Heart right ventricle (tissue), 16 donors: Measurements from ENCODE around the gene AURKAIP1. TPM values are rescaled to one million over a fixed set of nuclear protein-coding genes. Genes with fewer than 3 reads are reported as not detected.
A peak's percentile ranks its signal among the peaks of the same experiment; 100 is the strongest.

Source experiments
- ATAC-seq, 8 donors: fragments of 200-7000 bp; cut with Tn5 transposase; one replicate each; pipeline ENCODE4 v1.9.1; 2020; ENCODE audit warnings: mild to moderate bottlenecking in 8 of 8, moderate library complexity in 8 of 8, moderate number of reproducible peaks in 1 of 8
- DNase-seq, 2 donors: peaks; one replicate each; pipeline ENCODE4 v3.0.0-alpha.2; 2020
- H3K27ac ChIP-seq, 10 donors: fragments of 200-600 bp; sonication (generic) in 2 of 10; one replicate each; pipeline versions ENCODE4 v1.5.0 to v1.8.0; 2020 to 2022; ENCODE audit warnings: mild to moderate bottlenecking in 3 of 10
- H3K27me3 ChIP-seq, 7 donors: fragments of 200-600 bp; one replicate each; pipeline ENCODE4 v1.8.0; 2021 to 2022; ENCODE audit warnings: mild to moderate bottlenecking in 2 of 7
- H3K36me3 ChIP-seq, 9 donors: fragments of 200-600 bp; sonication (generic) in 1 of 9; one replicate each; pipeline versions ENCODE4 v1.5.0 to v1.8.0; 2020 to 2022; ENCODE audit warnings: mild to moderate bottlenecking in 2 of 9
- H3K4me1 ChIP-seq, 9 donors: fragments of 200-600 bp; sonication (generic) in 1 of 9; one replicate each; pipeline versions ENCODE4 v1.5.0 to v1.8.0; 2020 to 2022; ENCODE audit warnings: mild to moderate bottlenecking in 4 of 9
- H3K4me3 ChIP-seq, 10 donors: fragments of 200-600 bp; sonication (generic) in 2 of 10; one replicate each; pipeline versions ENCODE4 v1.5.0 to v1.8.0; 2020 to 2022; ENCODE audit warnings: mild to moderate bottlenecking in 7 of 10, moderate library complexity in 2 of 10
- H3K9me3 ChIP-seq, 11 donors: fragments of 200-600 bp in 10 of 11; sonication (generic) in 2 of 11; one replicate each; pipeline versions ENCODE4 v1.5.0 to v1.8.0; 2013 to 2022; ENCODE audit warnings: mild to moderate bottlenecking in 2 of 11, control low read depth in 1 of 11, moderate library complexity in 1 of 11
- WGBS, 2 donors: extraction: QIAGEN DNeasy Blood & Tissue Kit; methylation state at CpG; one replicate each; pipeline ENCODE4 v1.1.7; 2013; ENCODE audit warnings: inconsistent platforms in 1 of 2; 5-methylcytosine and 5-hydroxymethylcytosine counted together
- intact Hi-C, 10 donors: fragments of 100-400 bp; cut with DNase I; formaldehyde crosslinking; loops; one replicate each; pipeline versions ENCODE4 v1.11.1 to v1.14.2; 2022
- polyA plus RNA-seq, 2 donors: library from polyadenylated mRNA; stranded (reverse); fragments of 200-250 nt; gene quantifications; one replicate each; pipeline ENCODE4 v1.2.3, GENCODE V29; 2013
- total RNA-seq, 10 donors: library from RNA; stranded (reverse); fragmentation: NEBNext Ultra II Directional in 3 of 10; extraction: Animal tissue kit (Norgen Biotek cat#: 25700) in 3 of 10; gene quantifications; one replicate each; pipeline versions ENCODE4 v1.2.1 to v1.2.4, GENCODE V29; 2021 to 2023
- TF ChIP-seq, protein P1 (sequence below), 9 donors: fragments of 200-600 bp; sonication (generic) in 2 of 9; IDR thresholded peaks; one replicate each; pipeline versions ENCODE4 v1.5.0 to v1.8.0; 2021 to 2022; ENCODE audit warnings: antibody characterized with exemption in 9 of 9, mild to moderate bottlenecking in 5 of 9, moderate library complexity in 1 of 9
- donor health status: Arrhythmogenic right ventricular cardiomyopathy.
- donor health status: ischemic (EF 13 %, LVEDD 7.1; RV severe dilation, severe dysfunction).
- donor health status: healthy with polysubstance abuse.
- donor health status: DM: no; HTN: yes; CAD: no.
- donor health status: DM: no; HTN: no; CAD: no.
- donor health status: ischemic (EF 25% LVEDD 6.9; RV normal size, moderate dysfunction).
- donor health status: ischemic (EF 25% LVEDD 5.7; RV mildly dilated, moderate dysfunction).
- donor health status: healthy.
- donor health status: DM: yes; HTN: yes; CAD: no.
- donor health status: Ischemic cardiomyopathy.
- donor health status: ischemic (EF 35%, LVEDD 5.7; RV mildly dilated, moderate dysfunction).
- donor health status: nonischemic (EF 11% LVEDD 7.7; RV severe dilation, severe dysfunction).
- donor health status: DM: yes; HTN: yes; CAD: no.
- donor health status: PGD.
- donor health status: ischemic (EF 29% LVEDD 5.4; RV normal size, mild dysfunction).
- donor health status: nonischemic (EF 23%, LVEDD 6.1; RV moderate dilation, normal function).

The AURKAIP1 gene
- total and polyA plus RNA-seq, 12 donors: 176 to 528 (median 196) TPM

DNA sequence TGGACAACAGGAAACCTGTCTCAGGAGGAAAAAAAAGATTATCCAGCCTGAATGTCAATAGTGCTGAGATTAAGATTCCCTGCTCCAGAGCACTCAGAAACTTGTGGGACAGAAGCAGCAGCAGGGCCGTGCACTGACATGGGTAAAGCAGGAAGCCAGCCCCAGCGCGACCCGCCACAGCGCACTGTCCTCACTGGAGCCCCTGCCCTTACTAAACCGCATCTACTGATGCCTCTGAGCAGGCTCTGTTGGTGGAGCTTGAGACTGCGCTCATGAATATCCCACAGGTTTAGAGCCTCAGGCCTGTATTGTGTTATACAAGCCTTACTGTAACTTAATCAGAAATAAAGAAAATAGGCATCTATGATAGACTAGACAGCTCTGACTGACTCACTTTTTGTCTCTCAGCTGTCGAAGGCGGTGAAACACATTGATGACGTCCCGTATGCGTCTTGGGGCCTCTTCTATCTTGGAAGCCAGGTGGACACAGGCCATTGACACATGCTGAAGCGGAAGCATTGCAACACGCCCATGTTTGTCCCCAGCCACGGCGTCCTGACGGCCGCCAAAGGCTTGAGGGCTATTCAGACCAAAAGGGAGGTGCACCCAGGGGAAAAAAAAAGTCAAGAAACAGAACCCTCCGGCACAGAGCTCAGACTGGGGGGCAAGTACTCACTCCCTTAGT is 23.0 kb upstream of the AURKAIP1 start:
- Histone ChIP-seq H3K36me3 (peaks cover 1 to 78% (median 53%) of the 10 kb centered on the region in 9 donors), H3K4me3 (peak overlapping the region; percentile 80 to 100 (median 96)), H3K9me3 (no peaks in the 10 kb centered on the region), H3K27me3 (no peaks in the 10 kb centered on the region), H3K4me1 (peaks cover 13 to 67% (median 43%) of the 10 kb centered on the region in 9 donors), H3K27ac (peak overlapping the region in 8 of 10 donors; percentile 87 to 98 (median 94))
- 47 to 51% methylated on average over 19 of the region's 19 CpGs for WGBS, 2 donors
- DNase-seq (no peak), ATAC-seq (no peak)
- intact Hi-C loops: loop anchor here in 1 of 10 donors (5.0 kb wide), 1 partner anchor 44 kb away; no protein-coding TSS in a partner anchor
- TF ChIP-seq, protein P1, sequence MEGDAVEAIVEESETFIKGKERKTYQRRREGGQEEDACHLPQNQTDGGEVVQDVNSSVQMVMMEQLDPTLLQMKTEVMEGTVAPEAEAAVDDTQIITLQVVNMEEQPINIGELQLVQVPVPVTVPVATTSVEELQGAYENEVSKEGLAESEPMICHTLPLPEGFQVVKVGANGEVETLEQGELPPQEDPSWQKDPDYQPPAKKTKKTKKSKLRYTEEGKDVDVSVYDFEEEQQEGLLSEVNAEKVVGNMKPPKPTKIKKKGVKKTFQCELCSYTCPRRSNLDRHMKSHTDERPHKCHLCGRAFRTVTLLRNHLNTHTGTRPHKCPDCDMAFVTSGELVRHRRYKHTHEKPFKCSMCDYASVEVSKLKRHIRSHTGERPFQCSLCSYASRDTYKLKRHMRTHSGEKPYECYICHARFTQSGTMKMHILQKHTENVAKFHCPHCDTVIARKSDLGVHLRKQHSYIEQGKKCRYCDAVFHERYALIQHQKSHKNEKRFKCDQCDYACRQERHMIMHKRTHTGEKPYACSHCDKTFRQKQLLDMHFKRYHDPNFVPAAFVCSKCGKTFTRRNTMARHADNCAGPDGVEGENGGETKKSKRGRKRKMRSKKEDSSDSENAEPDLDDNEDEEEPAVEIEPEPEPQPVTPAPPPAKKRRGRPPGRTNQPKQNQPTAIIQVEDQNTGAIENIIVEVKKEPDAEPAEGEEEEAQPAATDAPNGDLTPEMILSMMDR (IDR thresholded peaks at IDR 0.05): no peak

GRCh38 chr1:1395166-1395565 is 20.2 kb upstream of the AURKAIP1 start:
- Histone ChIP-seq H3K9me3 (no peaks in the 10 kb centered on the region), H3K36me3 (peaks cover 6 to 81% (median 64%) of the 10 kb centered on the region in 9 donors), H3K4me1 (peaks cover 10 to 70% (median 46%) of the 10 kb centered on the region in 9 donors), H3K27ac (peak overlapping the region in 4 of 10 donors; percentile 57 to 71 (median 60)), H3K4me3 (no peak overlapping the region), H3K27me3 (no peaks in the 10 kb centered on the region)
- 74% methylated on average over 11 of the region's 11 CpGs for WGBS, 2 donors
- no peak for DNase-seq
- no peak for ATAC-seq
- intact Hi-C loops: loop anchor here in 1 of 10 donors (5.0 kb wide), 1 partner anchor 47 kb away; no protein-coding TSS in a partner anchor
- TF ChIP-seq, protein P1 (IDR thresholded peaks at IDR 0.05): no peak

DNA sequence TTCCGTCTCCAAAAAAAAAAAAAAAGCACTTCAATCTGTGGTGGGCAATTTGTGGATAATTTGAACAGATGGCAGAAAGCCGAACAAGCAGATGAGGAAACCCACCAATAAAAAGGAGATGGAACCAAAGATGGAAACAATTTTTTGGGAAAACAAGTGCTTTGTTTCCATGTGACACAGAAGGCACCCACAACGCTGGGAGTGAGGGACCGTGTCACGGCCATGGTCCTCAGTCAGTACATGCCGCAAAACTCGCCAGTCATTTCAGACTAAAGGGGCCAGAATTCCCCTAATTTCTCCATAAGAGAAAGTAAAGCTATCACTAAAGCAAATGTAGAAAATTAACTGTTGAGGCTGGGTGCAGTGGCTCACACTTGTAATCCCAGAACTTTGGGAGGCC is 19.1 kb upstream of the AURKAIP1 start:
- no peak for DNase-seq
- Histone ChIP-seq H3K27ac (peak overlapping the region in 3 of 10 donors; percentile 57 to 71 (median 57)), H3K4me1 (peaks cover 6 to 67% (median 42%) of the 10 kb centered on the region in 9 donors), H3K27me3 (no peaks in the 10 kb centered on the region), H3K9me3 (no peaks in the 10 kb centered on the region), H3K36me3 (peaks cover 11 to 91% (median 75%) of the 10 kb centered on the region in 9 donors), H3K4me3 (no peak overlapping the region)
- WGBS, 2 donors: 97% methylated on average over 7 of the region's 7 CpGs
- intact Hi-C loops: no loop called here
- TF ChIP-seq, protein P1 (IDR thresholded peaks at IDR 0.05): no peak
- ATAC-seq: no peak

GRCh38 chr1:1393428-1393827 is 18.4 kb upstream of the AURKAIP1 start:
- peaks cover 11 to 98% (median 82%) of the 10 kb centered on the region in 9 donors for H3K36me3 ChIP-seq
- TF ChIP-seq, protein P1 (IDR thresholded peaks at IDR 0.05): no peak

More at GRCh38 chr1:1393428-1393827, 18.4 kb upstream of the AURKAIP1 start:
- H3K27ac ChIP-seq: no peak overlapping the region
- H3K9me3 ChIP-seq: no peaks in the 10 kb centered on the region
- H3K4me3 ChIP-seq: no peak overlapping the region
- ATAC-seq: no peak
- WGBS, 2 donors: 87 to 93% methylated on average over 11 of the region's 11 CpGs
- H3K27me3 ChIP-seq: no peaks in the 10 kb centered on the region
- DNase-seq: no peak
- peaks cover 6 to 66% (median 40%) of the 10 kb centered on the region in 9 donors for H3K4me1 ChIP-seq
- intact Hi-C loops: no loop called here
